OCI-LY7 (cell line): ENCODE results near the gene CREB5. TPM values are rescaled to one million over a fixed set of nuclear protein-coding genes. Genes with fewer than 3 reads are reported as not detected.

ENCODE experiments used
- BruUV-seq: library from RNA; stranded (reverse); fragments of 400-500 nt; replicated peaks from 2 replicates; lab custom pipeline; 2021; lab: Mats Ljungman, UMichigan
- CTCF ChIA-PET: fragments of 300-600 bp; sonication (Branson Sonifier 250); formaldehyde crosslinking; loops from one replicate; lab custom pipeline; 2022; ENCODE audit warnings: antibody characterized with exemption; ENCODE audit not compliant: unreplicated experiment; lab: Charles Lee
- POLR2A ChIA-PET: fragments of 300-600 bp; sonication (Branson Sonifier 250); formaldehyde crosslinking; loops from one replicate; lab custom pipeline; 2022; ENCODE audit warnings: antibody characterized with exemption; lab: Charles Lee
- DNase-seq: peaks from one replicate; pipeline ENCODE4 v3.0.0-alpha.2; 2015; ENCODE audit warnings: low spot score
- H2AFZ ChIP-seq: fragments of 200-600 bp; sonication (generic), shearing (Covaris generic); 2 replicates; pipeline ENCODE4 v1.6.1; 2014; ENCODE audit warnings: mild to moderate bottlenecking, antibody characterized with exemption, low read length, moderate library complexity
- H3K27ac ChIP-seq: fragments of 200-600 bp; sonication (generic); 2 replicates; pipeline ENCODE4 v1.5.1; 2014; ENCODE audit warnings: mixed run types, low read depth, mild to moderate bottlenecking, moderate library complexity, low read length, inconsistent platforms; ENCODE audit not compliant: poor library complexity, severe bottlenecking
- H3K36me3 ChIP-seq: fragments of 200-600 bp; sonication (generic); 2 replicates; pipeline ENCODE4 v1.6.1; 2014; ENCODE audit warnings: mild to moderate bottlenecking, antibody characterized with exemption, low read length, moderate library complexity, mixed read lengths; ENCODE audit not compliant: insufficient read depth
- H3K4me1 ChIP-seq: fragments of 200-600 bp; sonication (generic); 2 replicates; pipeline ENCODE4 v1.5.1; 2014; ENCODE audit warnings: mild to moderate bottlenecking, low read length; ENCODE audit not compliant: insufficient read depth, poor library complexity, severe bottlenecking
- H3K4me2 ChIP-seq: fragments of 200-600 bp; sonication (generic); 2 replicates; pipeline ENCODE4 v1.6.1; 2014; ENCODE audit warnings: mild to moderate bottlenecking, low read length
- H3K4me3 ChIP-seq: fragments of 200-600 bp; sonication (generic); 2 replicates; pipeline ENCODE4 v1.5.1; 2014; ENCODE audit warnings: mild to moderate bottlenecking, low read depth, low read length; ENCODE audit not compliant: poor library complexity, severe bottlenecking
- H3K79me2 ChIP-seq: fragments of 200-600 bp; sonication (generic); 2 replicates; pipeline ENCODE4 v1.6.1; 2016; ENCODE audit warnings: low read depth, mild to moderate bottlenecking, low read length, moderate library complexity, mixed read lengths; ENCODE audit not compliant: insufficient read depth
- H3K9me2 ChIP-seq: fragments of 200-600 bp; sonication (generic); 2 replicates; pipeline ENCODE4 v1.6.1; 2016; ENCODE audit warnings: mild to moderate bottlenecking, low read length, mixed read lengths; ENCODE audit not compliant: insufficient read depth
- H3K9me3 ChIP-seq: fragments of 200-600 bp; sonication (generic); 2 replicates; pipeline ENCODE4 v1.6.1; 2014; ENCODE audit warnings: mild to moderate bottlenecking, mixed run types, low read length, mixed read lengths
- H4K20me1 ChIP-seq: fragments of 200-600 bp; sonication (generic); 2 replicates; pipeline ENCODE4 v1.6.1; 2014; ENCODE audit warnings: mild to moderate bottlenecking, antibody characterized with exemption, low read length, moderate library complexity, mixed read lengths; ENCODE audit not compliant: insufficient read depth
- EZH2phosphoT487 ChIP-seq: fragments of 200-600 bp; sonication (generic); IDR thresholded peaks from 2 replicates; pipeline ENCODE4 v1.6.1; 2018; ENCODE audit warnings: low read depth, borderline replicate concordance, mild to moderate bottlenecking, mixed run types, antibody characterized with exemption, low read length, moderate library complexity, mixed read lengths
- intact Hi-C: fragments of 100-400 bp; cut with micrococcal nuclease; formaldehyde crosslinking; loops from one replicate; pipeline ENCODE4 v1.10.0; 2022; ENCODE audit not compliant: unreplicated experiment
- total RNA-seq, 2 experiments: library from RNA; depleted of rRNA in 1 of 2; stranded (reverse); fragments of >200 nt in 1 of 2; shearing (Covaris generic) in 1 of 2; gene quantifications; 2 replicates each; pipeline ENCODE4 v1.2.3, GENCODE V29; 2014 to 2022
- TF ChIP-seq, protein P1 (sequence below): fragments of 200-600 bp; sonication (generic); conservative IDR thresholded peaks from 2 replicates; pipeline ENCODE4 v1.5.1; 2014; ENCODE audit warnings: mild to moderate bottlenecking, antibody characterized with exemption, low read length, moderate library complexity, mixed read lengths

Gene CREB5
- total RNA-seq, 2 experiments from 2014 or later, result 2.0 to 13.3 TPM

DNA sequence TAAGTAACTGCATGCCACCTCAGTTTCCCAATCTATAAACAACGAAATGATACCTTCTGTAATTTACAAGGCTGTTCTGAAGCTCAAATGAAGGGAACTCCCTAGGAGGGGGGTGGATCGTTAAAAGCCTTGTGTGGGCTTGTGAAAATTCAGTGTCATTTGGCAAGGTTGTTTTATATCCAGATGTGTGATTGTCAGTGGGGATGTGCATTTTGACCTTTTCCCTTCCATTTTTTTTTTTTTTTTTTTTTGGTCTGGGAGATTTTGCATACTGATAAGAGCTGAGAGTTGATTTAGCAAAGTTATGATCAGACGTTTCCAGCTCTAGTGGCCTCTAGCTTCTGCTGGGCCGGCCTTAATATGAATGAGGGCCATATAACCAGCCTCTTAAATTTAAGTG, 22.8 kb downstream of the CREB5 start:
- POLR2A ChIA-PET, result interaction anchor here (0.6 to 0.8 kb wide), 5 partner anchors 9 to 451 kb away, joined by 4 to 6 read pairs (median 4); no protein-coding TSS in a partner anchor

DNA sequence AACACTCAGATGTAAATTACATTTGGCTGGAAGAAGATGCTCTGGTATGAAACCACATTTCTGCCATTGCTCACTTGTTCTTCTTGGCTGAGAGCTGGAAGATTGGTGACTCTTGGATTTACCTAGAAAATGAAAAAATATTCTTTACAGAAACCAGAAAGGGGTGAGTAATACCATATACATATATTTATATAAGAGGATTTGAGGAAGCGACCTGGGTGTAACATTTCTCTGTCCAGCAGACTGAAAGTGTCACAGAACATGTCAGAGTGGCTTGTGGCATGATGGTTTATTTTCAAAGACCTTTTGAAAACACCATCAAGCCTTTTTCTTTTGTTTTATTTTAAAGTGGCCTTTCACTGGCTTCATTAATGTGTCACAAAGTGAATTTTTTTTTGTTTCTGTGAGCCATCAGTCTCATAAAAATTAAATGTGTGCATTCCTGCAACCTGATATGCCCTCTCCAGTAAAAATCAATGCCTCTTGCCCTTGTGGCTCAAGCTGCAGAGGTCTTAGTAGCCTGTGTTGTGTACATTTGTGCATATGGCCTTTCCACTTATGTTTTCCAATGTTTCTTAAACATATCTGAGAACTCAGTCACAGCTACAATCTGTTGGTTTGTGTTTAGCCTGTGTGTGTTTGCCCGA, 23.5 kb downstream of the CREB5 start:
- BruUV-seq, result no TSS peak
- no peaks in the 10 kb centered on the region for H4K20me1 ChIP-seq
- H3K27ac ChIP-seq, result no peak overlapping the region
- intact Hi-C loops, result no loop called here
- H3K9me3 ChIP-seq, result no peaks in the 10 kb centered on the region
- no peaks in the 10 kb centered on the region for H3K36me3 ChIP-seq
- no peak overlapping the region for H3K4me2 ChIP-seq
- H2AFZ ChIP-seq, result no peak overlapping the region
- ChIA-PET CTCF (no interaction called here), POLR2A (interaction anchor here (0.7 kb wide), 1 partner anchor 13 kb away, joined by 4 read pairs; no protein-coding TSS in a partner anchor)
- no peaks in the 10 kb centered on the region for H3K9me2 ChIP-seq
- H3K4me1 ChIP-seq, result no peaks in the 10 kb centered on the region
- H3K79me2 ChIP-seq, result no peaks in the 10 kb centered on the region
- no peak for TF ChIP-seq EZH2phosphoT487
- TF ChIP-seq, protein P1, sequence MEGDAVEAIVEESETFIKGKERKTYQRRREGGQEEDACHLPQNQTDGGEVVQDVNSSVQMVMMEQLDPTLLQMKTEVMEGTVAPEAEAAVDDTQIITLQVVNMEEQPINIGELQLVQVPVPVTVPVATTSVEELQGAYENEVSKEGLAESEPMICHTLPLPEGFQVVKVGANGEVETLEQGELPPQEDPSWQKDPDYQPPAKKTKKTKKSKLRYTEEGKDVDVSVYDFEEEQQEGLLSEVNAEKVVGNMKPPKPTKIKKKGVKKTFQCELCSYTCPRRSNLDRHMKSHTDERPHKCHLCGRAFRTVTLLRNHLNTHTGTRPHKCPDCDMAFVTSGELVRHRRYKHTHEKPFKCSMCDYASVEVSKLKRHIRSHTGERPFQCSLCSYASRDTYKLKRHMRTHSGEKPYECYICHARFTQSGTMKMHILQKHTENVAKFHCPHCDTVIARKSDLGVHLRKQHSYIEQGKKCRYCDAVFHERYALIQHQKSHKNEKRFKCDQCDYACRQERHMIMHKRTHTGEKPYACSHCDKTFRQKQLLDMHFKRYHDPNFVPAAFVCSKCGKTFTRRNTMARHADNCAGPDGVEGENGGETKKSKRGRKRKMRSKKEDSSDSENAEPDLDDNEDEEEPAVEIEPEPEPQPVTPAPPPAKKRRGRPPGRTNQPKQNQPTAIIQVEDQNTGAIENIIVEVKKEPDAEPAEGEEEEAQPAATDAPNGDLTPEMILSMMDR, result no peak
- no peak for DNase-seq
- H3K4me3 ChIP-seq, result no peak overlapping the region

More for the DNA sequence above, 22.8 kb downstream of the CREB5 start:
- CTCF ChIA-PET, result no interaction called here
- Histone ChIP-seq H3K9me3 (no peaks in the 10 kb centered on the region), H3K36me3 (no peaks in the 10 kb centered on the region), H4K20me1 (no peaks in the 10 kb centered on the region), H3K9me2 (no peaks in the 10 kb centered on the region), H3K79me2 (no peaks in the 10 kb centered on the region), H3K4me2 (no peak overlapping the region), H2AFZ (no peak overlapping the region), H3K27ac (no peak overlapping the region), H3K4me1 (no peaks in the 10 kb centered on the region), H3K4me3 (no peak overlapping the region)
- no peak for DNase-seq
- intact Hi-C loops, result no loop called here
- TF ChIP-seq, protein P1, result no peak
- TF ChIP-seq EZH2phosphoT487, result no peak
- BruUV-seq, result no TSS peak

DNA sequence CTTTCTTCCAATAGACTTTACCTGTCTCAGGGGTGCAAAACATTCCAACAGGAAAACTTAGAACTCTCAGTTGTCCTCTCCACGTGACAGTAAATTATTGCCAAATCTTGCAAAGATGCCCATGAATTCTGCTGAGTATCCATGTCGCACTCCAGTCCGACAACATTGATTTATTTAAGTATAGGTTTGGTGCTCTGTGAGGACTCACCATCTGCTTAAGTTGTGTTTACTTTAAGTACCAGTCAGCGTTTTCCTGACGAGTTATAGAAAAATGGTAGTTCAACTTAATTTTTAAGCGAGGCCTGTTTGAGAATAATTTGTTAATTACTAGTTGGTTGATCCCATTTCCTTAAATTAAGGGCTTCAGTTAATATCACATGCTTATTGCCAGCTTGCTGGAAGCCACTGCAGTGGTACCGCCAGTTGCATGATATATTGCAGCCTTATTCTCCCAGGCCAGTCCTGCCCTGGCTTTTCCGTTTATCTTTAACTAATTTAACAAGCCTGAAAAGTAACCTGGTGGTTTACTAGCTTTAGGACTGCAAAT, 27.8 kb downstream of the CREB5 start:
- no peaks in the 10 kb centered on the region for H3K4me1 ChIP-seq
- no peaks in the 10 kb centered on the region for H3K9me3 ChIP-seq
- H3K4me3 ChIP-seq, result no peak overlapping the region
- ChIA-PET POLR2A (interaction anchor here (1.1 kb wide), 1 partner anchor 9 kb away, joined by 4 read pairs; no protein-coding TSS in a partner anchor), CTCF (no interaction called here)
- no peaks in the 10 kb centered on the region for H3K36me3 ChIP-seq
- intact Hi-C loops, result no loop called here
- H3K79me2 ChIP-seq, result no peaks in the 10 kb centered on the region
- no peaks in the 10 kb centered on the region for H4K20me1 ChIP-seq
- no TSS peak for BruUV-seq
- DNase-seq, result no peak
- no peaks in the 10 kb centered on the region for H3K9me2 ChIP-seq
- no peak overlapping the region for H3K4me2 ChIP-seq
- no peak for TF ChIP-seq EZH2phosphoT487
- TF ChIP-seq, protein P1, result no peak
- no peak overlapping the region for H3K27ac ChIP-seq
- no peak overlapping the region for H2AFZ ChIP-seq
